ENCODE data around the gene TMEM209.

The TMEM209 gene

DNA sequence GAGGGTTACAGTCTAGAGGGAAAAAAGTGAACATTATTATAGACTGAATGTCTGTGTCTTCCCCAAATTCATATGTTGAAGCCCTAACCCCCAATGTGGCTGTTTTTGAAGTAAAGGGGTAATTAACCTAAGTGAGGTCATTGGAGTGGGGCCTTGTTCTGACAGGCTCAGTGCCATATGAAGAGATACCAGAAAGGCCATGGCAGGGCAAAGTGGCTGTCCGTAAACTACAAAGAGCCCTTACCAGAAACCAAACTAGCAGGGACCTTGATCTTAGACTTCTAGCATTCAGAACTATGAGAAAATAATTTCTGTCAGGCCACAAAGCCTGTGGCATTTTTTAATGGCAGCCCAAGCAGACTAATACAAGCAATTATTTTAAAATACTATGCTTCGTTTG, 8.7 kb downstream of the TMEM209 start:
- TF ChIP-seq, protein P1, sequence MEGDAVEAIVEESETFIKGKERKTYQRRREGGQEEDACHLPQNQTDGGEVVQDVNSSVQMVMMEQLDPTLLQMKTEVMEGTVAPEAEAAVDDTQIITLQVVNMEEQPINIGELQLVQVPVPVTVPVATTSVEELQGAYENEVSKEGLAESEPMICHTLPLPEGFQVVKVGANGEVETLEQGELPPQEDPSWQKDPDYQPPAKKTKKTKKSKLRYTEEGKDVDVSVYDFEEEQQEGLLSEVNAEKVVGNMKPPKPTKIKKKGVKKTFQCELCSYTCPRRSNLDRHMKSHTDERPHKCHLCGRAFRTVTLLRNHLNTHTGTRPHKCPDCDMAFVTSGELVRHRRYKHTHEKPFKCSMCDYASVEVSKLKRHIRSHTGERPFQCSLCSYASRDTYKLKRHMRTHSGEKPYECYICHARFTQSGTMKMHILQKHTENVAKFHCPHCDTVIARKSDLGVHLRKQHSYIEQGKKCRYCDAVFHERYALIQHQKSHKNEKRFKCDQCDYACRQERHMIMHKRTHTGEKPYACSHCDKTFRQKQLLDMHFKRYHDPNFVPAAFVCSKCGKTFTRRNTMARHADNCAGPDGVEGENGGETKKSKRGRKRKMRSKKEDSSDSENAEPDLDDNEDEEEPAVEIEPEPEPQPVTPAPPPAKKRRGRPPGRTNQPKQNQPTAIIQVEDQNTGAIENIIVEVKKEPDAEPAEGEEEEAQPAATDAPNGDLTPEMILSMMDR (IDR thresholded peaks at IDR 0.05; ENCODE audit: insufficient read depth, low read length) = no peak
- TF ChIP-seq GABPA (IDR thresholded peaks at IDR 0.05; ENCODE audit: low read depth) (no peak), SPI1 (IDR thresholded peaks at IDR 0.05; ENCODE audit: borderline replicate concordance, low read depth) (no peak), REST (IDR thresholded peaks at IDR 0.05; ENCODE audit: insufficient replicate concordance, low read depth) (no peak), POLR2AphosphoS5 (IDR thresholded peaks at IDR 0.05; ENCODE audit: low read depth) (no peak)
- H3K27me3 ChIP-seq (ENCODE audit: insufficient read depth, poor library complexity, severe bottlenecking) = no peaks in the 10 kb centered on the region
- DNase-seq (ENCODE audit: low read depth in 1 of 2, low spot score in 1 of 2) = no peak
- H3K27ac ChIP-seq (replicated peaks) = no peak overlapping the region
- H3K4me3 ChIP-seq (replicated peaks; ENCODE audit: insufficient read depth, low read length) = no peak overlapping the region

- no peak for DNase-seq (ENCODE audit: low read depth in 1 of 2, low spot score in 1 of 2)
- H3K27me3 ChIP-seq (ENCODE audit: insufficient read depth, poor library complexity, severe bottlenecking) = no peaks in the 10 kb centered on the region
Measured at GRCh38 chr7:130195396-130195795, 9.8 kb downstream of the TMEM209 start.

GRCh38 chr7:130191791-130192190, 13.4 kb downstream of the TMEM209 start:
- Histone ChIP-seq H3K27me3 (ENCODE audit: insufficient read depth, poor library complexity, severe bottlenecking) (no peaks in the 10 kb centered on the region), H3K27ac (replicated peaks) (no peak overlapping the region), H3K4me3 (replicated peaks; ENCODE audit: insufficient read depth, low read length) (no peak overlapping the region)
- no peak for DNase-seq (ENCODE audit: low read depth in 1 of 2, low spot score in 1 of 2)
- no peak for TF ChIP-seq SPI1 (IDR thresholded peaks at IDR 0.05; ENCODE audit: borderline replicate concordance, low read depth)
- TF ChIP-seq GABPA (IDR thresholded peaks at IDR 0.05; ENCODE audit: low read depth) = no peak
- TF ChIP-seq POLR2AphosphoS5 (IDR thresholded peaks at IDR 0.05; ENCODE audit: low read depth) = no peak
- TF ChIP-seq, protein P1 (IDR thresholded peaks at IDR 0.05; ENCODE audit: insufficient read depth, low read length) = no peak
- TF ChIP-seq REST (IDR thresholded peaks at IDR 0.05; ENCODE audit: insufficient replicate concordance, low read depth) = no peak

More at GRCh38 chr7:130195396-130195795, 9.8 kb downstream of the TMEM209 start:
- Histone ChIP-seq H3K27ac (replicated peaks) (no peak overlapping the region), H3K4me3 (replicated peaks; ENCODE audit: insufficient read depth, low read length) (no peak overlapping the region)
- no peak for TF ChIP-seq SPI1 (IDR thresholded peaks at IDR 0.05; ENCODE audit: borderline replicate concordance, low read depth)
- TF ChIP-seq GABPA (IDR thresholded peaks at IDR 0.05; ENCODE audit: low read depth) = no peak
- TF ChIP-seq REST (IDR thresholded peaks at IDR 0.05; ENCODE audit: insufficient replicate concordance, low read depth) = no peak
- TF ChIP-seq, protein P1 (IDR thresholded peaks at IDR 0.05; ENCODE audit: insufficient read depth, low read length) = no peak
- TF ChIP-seq POLR2AphosphoS5 (IDR thresholded peaks at IDR 0.05; ENCODE audit: low read depth) = no peak

All from HL-60 (cell line).